Measurements from ENCODE around the gene STIM2.

Gene STIM2

DNA sequence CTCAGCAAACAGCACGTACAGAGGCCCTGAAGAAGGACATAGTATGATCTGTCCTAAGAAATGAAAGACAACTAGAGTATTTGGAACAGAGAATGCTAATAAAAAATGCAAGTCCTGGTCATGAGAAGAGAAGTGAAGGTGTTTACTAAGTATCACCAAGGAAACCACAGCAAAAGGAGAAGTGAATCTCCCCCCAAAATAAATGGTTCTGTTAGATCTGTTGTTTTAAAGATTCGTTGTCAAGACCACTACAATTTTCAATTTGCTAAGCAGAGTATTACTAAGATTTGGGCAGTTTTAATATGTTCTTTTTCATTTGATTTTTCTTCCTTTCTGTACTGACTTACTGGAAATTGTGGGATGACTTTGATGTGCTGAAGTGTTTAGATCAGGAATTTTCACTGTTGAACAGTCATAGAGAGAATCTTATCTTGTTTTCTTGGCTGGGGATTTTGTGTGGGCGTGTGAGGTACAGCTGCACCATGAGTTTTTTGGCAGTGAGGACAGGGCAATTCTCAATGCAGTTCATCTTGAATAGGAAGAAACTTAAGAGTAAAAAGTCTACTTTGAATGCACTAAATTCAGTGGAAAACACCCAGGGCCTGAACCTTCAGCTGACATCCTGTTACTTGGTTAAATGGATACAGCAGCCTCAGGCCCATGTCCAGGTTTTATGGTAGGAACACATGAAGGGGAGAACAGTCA lies 132.2 kb downstream of the STIM2 start:
- FAIRE-seq, result peak; percentile 85
- DNase-seq (ENCODE audit: extremely low spot score, insufficient read length, low read depth), result no peak

- no peak for FAIRE-seq
- no peak for DNase-seq (ENCODE audit: extremely low spot score, insufficient read length, low read depth)
Measured at GRCh38 chr4:26993539-26993938, 132.9 kb downstream of the STIM2 start.

DNA sequence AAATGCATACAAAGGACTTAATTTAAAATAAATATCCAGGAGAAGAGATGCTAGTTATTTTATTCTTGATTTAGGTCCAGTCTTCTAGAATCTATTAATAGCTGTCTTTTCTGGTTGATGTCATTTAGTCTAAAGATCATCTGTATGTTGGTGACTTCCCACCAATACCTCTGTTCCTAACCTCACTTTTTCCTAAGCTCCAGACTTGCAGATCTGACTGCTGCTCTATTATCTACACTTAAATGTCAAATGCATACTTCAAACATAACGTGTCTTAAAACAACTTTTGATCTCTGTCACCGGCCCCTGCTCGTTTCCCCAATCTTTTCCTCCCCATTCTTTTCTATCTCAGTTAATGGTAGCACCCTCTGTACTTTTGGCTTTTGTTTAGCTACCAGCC lies 133.3 kb downstream of the STIM2 start:
- DNase-seq (ENCODE audit: extremely low spot score, insufficient read length, low read depth), result no peak
- no peak for FAIRE-seq

GRCh38 chr4:26995316-26995715 lies 134.7 kb downstream of the STIM2 start:
- no peak for DNase-seq (ENCODE audit: extremely low spot score, insufficient read length, low read depth)
- no peak for FAIRE-seq

DNA sequence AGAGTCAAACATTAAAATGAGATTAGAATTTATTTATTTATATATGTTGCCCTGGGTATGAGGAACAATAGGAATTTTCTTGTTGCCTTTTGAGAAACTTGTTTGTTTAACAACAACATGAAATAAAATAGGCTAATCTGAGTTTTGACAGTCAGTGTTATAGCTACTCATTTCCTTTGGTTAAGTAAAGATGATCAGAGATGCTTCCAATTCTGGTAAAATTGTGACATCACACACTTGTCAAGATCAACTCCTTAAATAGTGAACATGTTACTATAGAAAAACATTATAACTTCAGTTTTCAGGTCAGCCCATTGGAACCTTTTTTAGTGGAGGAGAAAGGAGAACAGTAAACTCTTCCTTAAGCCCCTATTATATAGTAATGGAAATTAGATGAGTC lies 136.1 kb downstream of the STIM2 start:
- no peak for FAIRE-seq
- no peak for DNase-seq (ENCODE audit: extremely low spot score, insufficient read length, low read depth)

DNA sequence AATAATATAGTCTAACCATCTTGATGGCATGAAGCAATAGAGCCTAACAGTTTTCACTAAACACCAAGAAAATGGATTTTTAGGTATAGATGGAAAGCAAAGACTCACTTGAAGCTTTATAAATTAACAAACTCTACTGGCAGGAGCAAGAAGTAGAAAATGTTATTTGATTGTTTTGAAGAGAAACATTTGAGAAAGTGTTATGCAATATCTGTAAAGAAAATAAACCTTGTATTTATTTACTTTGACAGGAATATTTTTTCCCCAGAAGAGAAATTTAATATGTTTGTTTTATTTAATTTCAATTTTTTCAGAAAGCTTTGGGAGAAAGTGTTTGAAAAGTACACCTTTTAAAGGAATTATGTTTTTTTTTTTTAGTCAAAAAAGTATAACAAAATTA lies 139.0 kb downstream of the STIM2 start:
- FAIRE-seq, result no peak
- no peak for DNase-seq (ENCODE audit: extremely low spot score, insufficient read length, low read depth)

DNA sequence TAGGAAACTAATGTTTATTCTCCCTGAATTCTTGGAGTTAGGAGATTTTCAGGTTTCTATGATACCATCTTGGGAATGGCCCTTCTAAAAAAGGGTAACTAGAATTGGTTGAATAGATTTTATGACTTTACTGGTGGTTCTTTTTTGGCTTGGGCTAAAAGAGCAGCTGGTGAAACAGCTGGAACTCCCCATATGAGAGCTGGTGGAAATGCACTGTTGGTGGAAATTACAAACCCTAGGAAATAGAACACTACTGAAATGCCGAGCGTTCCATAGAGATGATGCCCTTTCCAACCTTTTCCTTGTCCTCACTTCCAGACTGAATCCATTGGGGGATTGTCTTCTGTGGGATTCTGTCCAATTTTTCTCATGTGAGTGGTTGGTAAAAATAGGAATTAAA lies 139.5 kb downstream of the STIM2 start:
- no peak for FAIRE-seq
- no peak for DNase-seq (ENCODE audit: extremely low spot score, insufficient read length, low read depth)

GRCh38 chr4:27000820-27001219 lies 140.2 kb downstream of the STIM2 start:
- DNase-seq (ENCODE audit: extremely low spot score, insufficient read length, low read depth), result no peak
- no peak for FAIRE-seq

GRCh38 chr4:27001398-27002164 lies 140.9 kb downstream of the STIM2 start:
- DNase-seq (ENCODE audit: extremely low spot score, insufficient read length, low read depth) (no peak), FAIRE-seq (no peak)

GRCh38 chr4:27003642-27004113 lies 143.0 kb downstream of the STIM2 start:
- DNase-seq (ENCODE audit: extremely low spot score, insufficient read length, low read depth) (no peak), FAIRE-seq (peak; percentile 18)

DNA sequence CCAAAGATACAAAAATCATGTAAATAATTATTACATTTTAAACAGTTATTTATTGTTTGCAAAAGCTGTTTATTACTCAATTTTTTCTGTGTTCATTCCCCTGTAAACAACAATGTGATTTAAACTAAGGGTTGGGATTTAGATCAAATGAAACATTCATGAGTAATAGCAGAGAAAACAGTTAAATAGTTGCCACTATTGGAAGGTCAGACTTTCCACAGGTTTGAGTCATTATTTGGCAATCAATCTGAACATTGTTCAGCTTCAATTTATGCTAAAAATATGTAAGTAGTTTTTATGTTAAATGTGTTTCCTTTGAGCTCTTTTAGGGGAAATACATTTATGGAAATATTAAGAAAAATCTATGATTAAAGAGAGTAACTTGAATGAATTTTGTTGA lies 144.9 kb downstream of the STIM2 start:
- no peak for DNase-seq (ENCODE audit: extremely low spot score, insufficient read length, low read depth)
- no peak for FAIRE-seq

- DNase-seq (ENCODE audit: extremely low spot score, insufficient read length, low read depth) (no peak), FAIRE-seq (no peak)
Measured at GRCh38 chr4:27005905-27006590, 145.4 kb downstream of the STIM2 start.

- DNase-seq (ENCODE audit: extremely low spot score, insufficient read length, low read depth) (no peak), FAIRE-seq (no peak)
Measured at GRCh38 chr4:27006646-27007045, 146.0 kb downstream of the STIM2 start.

- FAIRE-seq (no peak), DNase-seq (ENCODE audit: extremely low spot score, insufficient read length, low read depth) (no peak)
Measured at GRCh38 chr4:27007507-27007906, 146.9 kb downstream of the STIM2 start.

- FAIRE-seq, result no peak
- no peak for DNase-seq (ENCODE audit: extremely low spot score, insufficient read length, low read depth)
Measured at GRCh38 chr4:27008679-27009078, 148.0 kb downstream of the STIM2 start.

GRCh38 chr4:27009539-27009938 lies 148.9 kb downstream of the STIM2 start:
- no peak for DNase-seq (ENCODE audit: extremely low spot score, insufficient read length, low read depth)
- FAIRE-seq, result peak; percentile 21

DNA sequence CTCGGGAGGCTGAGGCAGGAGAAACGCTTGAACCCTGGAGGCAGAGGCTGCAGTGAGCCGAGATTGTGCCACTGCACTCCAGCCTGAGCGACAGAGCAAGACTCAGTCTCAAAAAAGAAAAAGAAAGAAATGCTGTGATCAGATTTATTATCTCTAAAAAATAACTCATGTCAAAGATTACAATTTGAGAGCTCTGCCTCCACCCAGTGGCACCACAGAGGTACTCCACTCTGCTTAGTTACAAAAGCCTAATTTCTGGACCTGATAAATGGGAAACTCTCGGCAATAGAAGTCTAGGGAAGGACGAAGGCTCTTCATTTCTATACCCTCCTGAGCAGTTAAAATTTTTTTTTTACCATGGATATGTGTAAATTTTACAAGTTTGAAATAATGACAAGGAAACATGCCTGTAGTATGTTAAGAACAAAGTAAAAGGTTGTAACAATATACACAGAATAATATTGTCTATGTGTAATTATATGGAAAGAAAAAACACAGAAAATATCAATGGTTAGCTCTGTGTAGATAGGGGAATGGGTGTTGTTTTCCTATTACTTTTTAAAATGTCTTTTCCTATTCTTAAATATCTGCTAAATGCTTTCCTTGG lies 149.8 kb downstream of the STIM2 start:
- FAIRE-seq (peak; percentile 88), DNase-seq (ENCODE audit: extremely low spot score, insufficient read length, low read depth) (no peak)

- FAIRE-seq (no peak), DNase-seq (ENCODE audit: extremely low spot score, insufficient read length, low read depth) (no peak)
Measured at GRCh38 chr4:27011401-27011800, 150.8 kb downstream of the STIM2 start.

- no peak for DNase-seq (ENCODE audit: extremely low spot score, insufficient read length, low read depth)
- no peak for FAIRE-seq
Measured at GRCh38 chr4:27013012-27013411, 152.4 kb downstream of the STIM2 start.

DNA sequence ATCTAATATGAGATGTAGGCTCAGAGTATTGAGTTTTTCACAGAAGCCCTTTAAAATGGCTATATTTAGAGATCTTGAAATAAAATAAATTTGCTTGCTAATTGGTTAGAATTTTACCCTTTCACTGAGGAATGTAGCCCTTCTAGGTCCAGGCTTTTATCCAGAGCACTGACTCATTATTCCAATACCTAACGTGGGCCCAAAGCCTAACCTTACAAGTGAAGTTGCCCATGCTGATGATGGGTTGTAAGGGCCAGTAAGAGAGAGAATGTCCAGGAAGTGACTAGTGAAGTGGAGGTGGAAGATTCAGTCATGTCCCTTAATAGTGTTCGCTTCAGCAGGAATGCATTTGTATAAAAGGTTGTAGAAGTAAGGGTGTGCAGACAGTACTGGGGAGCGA lies 155.9 kb downstream of the STIM2 start:
- DNase-seq (ENCODE audit: extremely low spot score, insufficient read length, low read depth) (no peak), FAIRE-seq (no peak)

DNA sequence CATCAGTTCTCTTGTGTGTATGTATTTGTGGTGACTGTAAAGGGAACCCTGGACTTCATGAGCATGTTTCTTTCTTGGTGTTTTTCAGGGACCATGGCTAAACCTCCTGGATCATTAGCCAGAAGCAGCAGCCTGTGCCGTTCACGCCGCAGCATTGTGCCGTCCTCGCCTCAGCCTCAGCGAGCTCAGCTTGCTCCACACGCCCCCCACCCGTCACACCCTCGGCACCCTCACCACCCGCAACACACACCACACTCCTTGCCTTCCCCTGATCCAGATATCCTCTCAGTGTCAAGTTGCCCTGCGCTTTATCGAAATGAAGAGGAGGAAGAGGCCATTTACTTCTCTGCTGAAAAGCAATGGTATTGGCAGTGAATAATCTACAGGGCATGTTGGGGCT lies 157.0 kb downstream of the STIM2 start:
- DNase-seq (ENCODE audit: extremely low spot score, insufficient read length, low read depth), result no peak
- FAIRE-seq, result no peak

Measured in GM18507 (cell line).